Rectal smooth muscle tissue (tissue), 1 donor: ENCODE results near the gene CLUH.
"Not testable (repeated sequence)": the region's sequence is repeated elsewhere in the genome, so short reads cannot be mapped to it uniquely, and the experiment has no call there.

Experiments
- H3K27ac ChIP-seq: one replicate; pipeline ENCODE4 v1.7.0; 2013; ENCODE audit warnings: low read depth, low read length, inconsistent platforms
- H3K27me3 ChIP-seq: one replicate; pipeline ENCODE4 v1.7.0; 2013; ENCODE audit warnings: low read length; ENCODE audit not compliant: control insufficient read depth, insufficient read depth
- H3K36me3 ChIP-seq: one replicate; pipeline ENCODE4 v1.7.0; 2013; ENCODE audit warnings: low read length; ENCODE audit not compliant: control insufficient read depth, insufficient read depth
- H3K4me1 ChIP-seq: one replicate; pipeline ENCODE4 v1.7.0; 2013; ENCODE audit warnings: low read length; ENCODE audit not compliant: control insufficient read depth, insufficient read depth
- H3K4me3 ChIP-seq: one replicate; pipeline ENCODE4 v1.7.0; 2013; ENCODE audit warnings: low read length
- H3K9ac ChIP-seq: one replicate; pipeline ENCODE4 v1.7.0; 2013; ENCODE audit warnings: low read length

The CLUH gene

GRCh38 chr17:2652911-2653310 is 58.7 kb downstream of the CLUH start:
- H3K27me3 ChIP-seq, H3K4me3 ChIP-seq, H3K36me3 ChIP-seq, H3K4me1 ChIP-seq, H3K27ac ChIP-seq, H3K9ac ChIP-seq: not testable (repeated sequence)

- Histone ChIP-seq H3K27me3 (no peaks in the 10 kb centered on the region), H3K36me3 (no peaks in the 10 kb centered on the region)
Observed at GRCh38 chr17:2649191-2649590, 62.4 kb downstream of the CLUH start.

GRCh38 chr17:2647957-2648356 is 63.6 kb downstream of the CLUH start:
- H3K36me3 ChIP-seq = peaks cover 2% of the 10 kb centered on the region

More at GRCh38 chr17:2649191-2649590, 62.4 kb downstream of the CLUH start:
- H3K4me1 ChIP-seq = no peaks in the 10 kb centered on the region
- H3K27ac ChIP-seq = no peak overlapping the region
- no peak overlapping the region for H3K4me3 ChIP-seq
- no peak overlapping the region for H3K9ac ChIP-seq

GRCh38 chr17:2644971-2645370 is 66.6 kb downstream of the CLUH start:
- Histone ChIP-seq H3K27me3 (no peaks in the 10 kb centered on the region), H3K4me3 (no peak overlapping the region), H3K27ac (no peak overlapping the region), H3K9ac (no peak overlapping the region), H3K36me3 (peaks cover 10% of the 10 kb centered on the region), H3K4me1 (no peaks in the 10 kb centered on the region)

More at GRCh38 chr17:2647957-2648356, 63.6 kb downstream of the CLUH start:
- H3K4me1 ChIP-seq = no peaks in the 10 kb centered on the region
- no peak overlapping the region for H3K4me3 ChIP-seq
- H3K27me3 ChIP-seq = no peaks in the 10 kb centered on the region
- H3K27ac ChIP-seq = no peak overlapping the region
- no peak overlapping the region for H3K9ac ChIP-seq
